OCI-LY1 (cell line): Measurements from ENCODE around the gene PTPRCAP.

Experiments used
- H2AFZ ChIP-seq: fragments of 200-600 bp; sonication (generic), shearing (Covaris generic); 2 replicates; pipeline ENCODE4 v1.6.0; 2014; ENCODE audit warnings: antibody characterized with exemption, mild to moderate bottlenecking, low read length
- H3F3A ChIP-seq: fragments of 200-600 bp; sonication (generic), shearing (Covaris generic); 2 replicates; pipeline ENCODE4 v1.6.0; 2014; ENCODE audit warnings: mild to moderate bottlenecking, antibody characterized with exemption, low read length, moderate library complexity; ENCODE audit not compliant: insufficient read depth
- H3K27ac ChIP-seq: fragments of 200-600 bp; sonication (generic); 2 replicates; pipeline ENCODE4 v1.5.1; 2014; ENCODE audit warnings: low read length, mixed run types, mild to moderate bottlenecking, low read depth; ENCODE audit not compliant: poor library complexity, severe bottlenecking
- H3K27me3 ChIP-seq: fragments of 200-600 bp; sonication (generic); 2 replicates; pipeline ENCODE4 v1.6.0; 2014; ENCODE audit warnings: antibody characterized with exemption, mild to moderate bottlenecking, low read length, moderate library complexity; ENCODE audit not compliant: insufficient read depth
- H3K36me3 ChIP-seq: fragments of 200-600 bp; sonication (generic); 2 replicates; pipeline ENCODE4 v1.6.1; 2014; ENCODE audit warnings: mild to moderate bottlenecking, antibody characterized with exemption, low read length, moderate library complexity, mixed read lengths; ENCODE audit not compliant: insufficient read depth
- H3K4me1 ChIP-seq: fragments of 200-600 bp; sonication (generic); 2 replicates; pipeline ENCODE4 v1.5.1; 2014; ENCODE audit warnings: mild to moderate bottlenecking, low read length, moderate library complexity; ENCODE audit not compliant: insufficient read depth, severe bottlenecking
- H3K4me2 ChIP-seq: fragments of 200-600 bp; sonication (generic), shearing (Covaris generic); 2 replicates; pipeline ENCODE4 v1.6.1; 2014; ENCODE audit warnings: low read length
- H3K4me3 ChIP-seq: fragments of 200-600 bp; sonication (generic); 2 replicates; pipeline ENCODE4 v1.5.1; 2014; ENCODE audit warnings: low read length, low read depth, mild to moderate bottlenecking, mixed read lengths; ENCODE audit not compliant: poor library complexity, severe bottlenecking
- H3K79me2 ChIP-seq: fragments of 200-600 bp; shearing (Covaris generic); 2 replicates; pipeline ENCODE4 v1.6.1; 2016; ENCODE audit warnings: mixed run types, low read length, mixed read lengths; ENCODE audit not compliant: insufficient read depth
- H3K9ac ChIP-seq: fragments of 200-600 bp; sonication (generic), shearing (Covaris generic); 2 replicates; pipeline ENCODE4 v1.6.1; 2014; ENCODE audit warnings: mild to moderate bottlenecking, low read length, mixed read lengths
- H3K9me2 ChIP-seq: fragments of 200-600 bp; sonication (generic), shearing (Covaris generic); 2 replicates; pipeline ENCODE4 v1.6.1; 2014; ENCODE audit warnings: low read depth, mild to moderate bottlenecking, low read length, mixed read lengths
- H3K9me3 ChIP-seq: fragments of 200-600 bp; shearing (Covaris generic); 2 replicates; pipeline ENCODE4 v1.6.1; 2014; ENCODE audit warnings: low read length, mixed read lengths
- H4K20me1 ChIP-seq: fragments of 200-600 bp; sonication (generic), shearing (Covaris generic); 2 replicates; pipeline ENCODE4 v1.6.0; 2016; ENCODE audit warnings: mild to moderate bottlenecking, low read length; ENCODE audit not compliant: insufficient read depth
- CTCF ChIP-seq: fragments of 200-600 bp; sonication (generic), shearing (Covaris generic); IDR thresholded peaks from 2 replicates; pipeline ENCODE4 v1.5.1; 2017; ENCODE audit warnings: mild to moderate bottlenecking, antibody characterized with exemption, low read length, moderate library complexity, mixed read lengths
- EZH2 ChIP-seq: fragments of 200-600 bp; sonication (generic), shearing (Covaris generic); IDR thresholded peaks from 2 replicates; pipeline ENCODE4 v1.8.0; 2017; ENCODE audit warnings: borderline replicate concordance, mixed run types, mild to moderate bottlenecking, antibody characterized with exemption, low read length, moderate library complexity, mixed read lengths

The PTPRCAP gene

DNA sequence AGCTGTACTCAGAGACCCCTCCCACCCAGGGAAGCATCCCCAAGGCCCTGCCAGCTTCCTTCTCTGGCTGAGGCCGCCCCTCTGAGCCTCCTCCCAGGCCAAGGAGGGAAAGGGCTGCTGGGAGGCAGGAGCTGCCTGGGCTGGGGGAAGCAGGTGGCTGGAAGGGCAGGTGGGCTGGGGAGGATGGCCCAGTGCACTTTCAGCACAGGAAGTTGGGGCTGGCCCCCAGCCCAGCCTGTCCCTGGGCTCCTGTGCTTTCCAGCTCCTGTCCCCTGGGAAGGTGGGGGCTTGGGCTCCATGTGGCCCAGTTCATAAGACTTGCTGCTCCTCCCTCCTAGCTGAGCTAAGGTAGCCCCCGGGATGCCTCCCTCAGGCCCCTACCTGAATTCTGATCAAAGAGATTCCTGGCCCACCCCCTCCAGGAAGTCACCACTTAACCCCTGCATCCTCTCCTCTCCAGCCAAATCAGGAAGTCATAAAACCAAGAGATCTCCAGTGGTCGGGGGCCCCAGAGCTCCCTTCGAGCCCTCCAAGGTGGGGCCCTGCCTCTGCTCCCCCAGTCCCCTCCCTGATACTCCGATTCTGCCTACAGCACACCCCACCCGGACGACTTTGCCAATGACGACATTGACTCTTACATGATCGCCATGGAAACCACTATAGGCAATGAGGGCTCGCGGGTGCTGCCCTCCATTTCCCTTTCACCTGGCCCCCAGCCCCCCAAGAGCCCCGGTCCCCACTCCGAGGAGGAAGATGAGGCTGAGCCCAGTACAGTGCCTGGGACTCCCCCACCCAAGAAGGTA is 40.7 kb downstream of the PTPRCAP start:
- Histone ChIP-seq H3F3A (no peaks in the 10 kb centered on the region; the same call in 1 of the 2 replicates), H3K4me1 (peaks cover 55% of the 10 kb centered on the region), H3K79me2 (peaks cover 9% of the 10 kb centered on the region; the same call in 1 of the 2 replicates), H3K27ac (peak overlapping the region; percentile 50), H3K9me3 (no peaks in the 10 kb centered on the region), H3K4me3 (no peak overlapping the region), H3K27me3 (no peaks in the 10 kb centered on the region), H3K4me2 (no peak overlapping the region), H3K9me2 (no peaks in the 10 kb centered on the region), H4K20me1 (no peaks in the 10 kb centered on the region), H3K36me3 (peaks cover 59% of the 10 kb centered on the region), H3K9ac (no peak overlapping the region), H2AFZ (no peak overlapping the region)
- TF ChIP-seq CTCF (no peak), EZH2 (no peak)

GRCh38 chr11:67396259-67396581 is 41.3 kb downstream of the PTPRCAP start:
- Histone ChIP-seq H2AFZ (no peak overlapping the region), H3K4me2 (no peak overlapping the region), H3K27me3 (no peaks in the 10 kb centered on the region), H3K9ac (no peak overlapping the region), H3K27ac (no peak overlapping the region), H3K79me2 (peaks cover 8% of the 10 kb centered on the region; the same call in 1 of the 2 replicates), H3K9me2 (no peaks in the 10 kb centered on the region), H3F3A (no peaks in the 10 kb centered on the region; the same call in 1 of the 2 replicates), H3K36me3 (peaks cover 59% of the 10 kb centered on the region), H3K4me3 (no peak overlapping the region), H4K20me1 (no peaks in the 10 kb centered on the region), H3K9me3 (no peaks in the 10 kb centered on the region), H3K4me1 (peaks cover 58% of the 10 kb centered on the region)
- TF ChIP-seq CTCF (no peak), EZH2 (no peak)

DNA sequence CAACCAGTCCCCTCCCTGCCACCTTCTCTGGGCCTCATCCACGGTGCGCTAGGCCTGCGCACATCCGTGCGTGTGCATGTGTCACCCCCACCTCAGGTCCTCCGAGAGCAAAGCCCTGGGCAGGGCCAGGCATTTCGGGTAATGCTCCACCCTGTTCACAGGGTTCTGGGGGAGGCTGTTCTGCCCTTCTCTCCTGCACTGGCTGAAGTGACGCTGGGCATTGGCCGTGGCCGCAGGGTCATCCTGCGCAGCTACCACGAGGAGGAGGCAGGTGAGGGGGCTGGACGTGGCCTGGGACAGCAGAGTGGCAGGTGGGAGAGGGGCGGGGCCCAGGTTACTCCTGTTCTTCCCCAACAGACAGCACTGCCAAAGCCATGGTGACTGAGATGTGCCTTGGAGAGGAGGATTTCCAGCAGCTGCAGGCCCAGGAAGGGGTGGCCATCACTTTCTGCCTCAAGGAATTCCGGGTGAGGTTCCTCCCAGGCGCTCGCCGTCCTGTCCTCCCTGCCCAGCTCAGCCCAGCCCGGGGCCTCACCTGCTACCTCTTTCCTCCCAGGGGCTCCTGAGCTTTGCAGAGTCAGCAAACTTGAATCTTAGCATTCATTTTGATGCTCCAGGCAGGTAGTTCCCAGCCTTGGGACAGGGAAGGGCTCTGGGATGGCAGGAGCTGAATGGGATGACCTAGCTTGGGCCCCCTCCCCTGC is 41.8 kb downstream of the PTPRCAP start:
- Histone ChIP-seq H3K4me1 (peaks cover 59% of the 10 kb centered on the region), H3K9ac (no peak overlapping the region), H3K27me3 (no peaks in the 10 kb centered on the region), H3F3A (no peaks in the 10 kb centered on the region; the same call in 1 of the 2 replicates), H3K9me2 (no peaks in the 10 kb centered on the region), H4K20me1 (no peaks in the 10 kb centered on the region), H2AFZ (no peak overlapping the region), H3K4me3 (no peak overlapping the region), H3K9me3 (no peaks in the 10 kb centered on the region), H3K36me3 (peaks cover 59% of the 10 kb centered on the region), H3K4me2 (no peak overlapping the region), H3K27ac (no peak overlapping the region), H3K79me2 (0 out of 2 replicates have a peak, but pooled peaks cover 3% of the 10 kb centered on the region)
- TF ChIP-seq CTCF, result no peak
- TF ChIP-seq EZH2, result no peak
